ENCODE results near the gene MAMSTR.
"Not testable (repeated sequence)": the region's sequence is repeated elsewhere in the genome, so short reads cannot be mapped to it uniquely, and the experiment has no call there.

MAMSTR gene

DNA sequence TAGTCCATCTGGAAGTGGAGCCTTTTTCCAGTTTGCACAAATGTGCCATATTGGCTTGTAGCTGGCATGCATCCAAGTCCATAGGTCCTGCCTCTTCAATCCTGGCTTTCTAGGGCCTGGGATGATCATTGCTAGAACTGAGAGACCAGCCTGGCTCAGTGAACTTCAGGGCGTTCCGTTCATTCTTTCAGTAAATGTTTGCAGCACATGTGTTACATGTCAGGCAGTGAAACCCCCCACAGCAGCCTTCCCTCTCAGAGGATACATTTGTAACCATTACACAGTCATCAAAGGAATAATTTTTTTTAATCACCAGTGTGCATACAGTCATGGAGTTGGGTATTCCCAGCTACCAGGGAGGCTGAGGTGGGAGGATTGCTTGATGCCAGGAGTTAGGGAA, 14.1 kb downstream of the MAMSTR start:
- DNase-seq (ENCODE audit: extremely low read depth, low read depth), result no peak
- TF ChIP-seq, protein P1, sequence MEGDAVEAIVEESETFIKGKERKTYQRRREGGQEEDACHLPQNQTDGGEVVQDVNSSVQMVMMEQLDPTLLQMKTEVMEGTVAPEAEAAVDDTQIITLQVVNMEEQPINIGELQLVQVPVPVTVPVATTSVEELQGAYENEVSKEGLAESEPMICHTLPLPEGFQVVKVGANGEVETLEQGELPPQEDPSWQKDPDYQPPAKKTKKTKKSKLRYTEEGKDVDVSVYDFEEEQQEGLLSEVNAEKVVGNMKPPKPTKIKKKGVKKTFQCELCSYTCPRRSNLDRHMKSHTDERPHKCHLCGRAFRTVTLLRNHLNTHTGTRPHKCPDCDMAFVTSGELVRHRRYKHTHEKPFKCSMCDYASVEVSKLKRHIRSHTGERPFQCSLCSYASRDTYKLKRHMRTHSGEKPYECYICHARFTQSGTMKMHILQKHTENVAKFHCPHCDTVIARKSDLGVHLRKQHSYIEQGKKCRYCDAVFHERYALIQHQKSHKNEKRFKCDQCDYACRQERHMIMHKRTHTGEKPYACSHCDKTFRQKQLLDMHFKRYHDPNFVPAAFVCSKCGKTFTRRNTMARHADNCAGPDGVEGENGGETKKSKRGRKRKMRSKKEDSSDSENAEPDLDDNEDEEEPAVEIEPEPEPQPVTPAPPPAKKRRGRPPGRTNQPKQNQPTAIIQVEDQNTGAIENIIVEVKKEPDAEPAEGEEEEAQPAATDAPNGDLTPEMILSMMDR (IDR thresholded peaks at IDR 0.05; ENCODE audit: low read depth, low read length), result no peak

DNA sequence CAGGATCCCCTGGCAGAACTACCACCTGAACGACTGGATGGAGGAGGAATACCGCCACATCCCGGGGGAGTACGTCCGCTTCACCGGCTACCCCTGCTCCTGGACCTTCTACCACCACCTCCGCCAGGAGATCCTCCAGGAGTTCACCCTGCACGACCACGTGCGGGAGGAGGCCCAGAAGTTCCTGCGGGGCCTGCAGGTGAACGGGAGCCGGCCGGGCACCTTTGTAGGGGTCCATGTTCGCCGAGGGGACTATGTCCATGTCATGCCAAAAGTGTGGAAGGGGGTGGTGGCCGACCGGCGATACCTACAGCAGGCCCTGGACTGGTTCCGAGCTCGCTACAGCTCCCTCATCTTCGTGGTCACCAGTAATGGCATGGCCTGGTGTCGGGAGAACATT, 16.2 kb downstream of the MAMSTR start:
- TF ChIP-seq, protein P1 (IDR thresholded peaks at IDR 0.05; ENCODE audit: low read depth, low read length), result no peak
- DNase-seq (ENCODE audit: extremely low read depth, low read depth), result no peak

DNA sequence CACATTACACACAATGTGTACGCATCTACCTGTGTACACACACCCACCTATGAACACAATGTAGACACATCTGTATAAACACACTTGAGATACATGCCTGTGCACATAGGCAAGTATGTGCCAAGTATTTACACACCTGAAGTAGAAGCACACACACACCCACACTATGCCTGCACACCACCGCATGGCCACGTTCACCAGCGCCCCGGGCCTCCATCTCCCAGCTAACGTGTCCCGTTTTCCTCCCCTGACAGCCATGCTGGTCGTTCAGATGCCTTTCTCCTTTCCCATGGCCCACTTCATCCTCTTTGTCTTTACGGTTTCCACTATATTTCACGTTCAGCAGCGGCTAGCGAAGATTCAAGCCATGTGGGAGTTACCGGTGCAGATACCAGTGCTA, 16.8 kb downstream of the MAMSTR start:
- TF ChIP-seq, protein P1 (IDR thresholded peaks at IDR 0.05; ENCODE audit: low read depth, low read length), result no peak
- DNase-seq (ENCODE audit: extremely low read depth, low read depth), result no peak

DNA sequence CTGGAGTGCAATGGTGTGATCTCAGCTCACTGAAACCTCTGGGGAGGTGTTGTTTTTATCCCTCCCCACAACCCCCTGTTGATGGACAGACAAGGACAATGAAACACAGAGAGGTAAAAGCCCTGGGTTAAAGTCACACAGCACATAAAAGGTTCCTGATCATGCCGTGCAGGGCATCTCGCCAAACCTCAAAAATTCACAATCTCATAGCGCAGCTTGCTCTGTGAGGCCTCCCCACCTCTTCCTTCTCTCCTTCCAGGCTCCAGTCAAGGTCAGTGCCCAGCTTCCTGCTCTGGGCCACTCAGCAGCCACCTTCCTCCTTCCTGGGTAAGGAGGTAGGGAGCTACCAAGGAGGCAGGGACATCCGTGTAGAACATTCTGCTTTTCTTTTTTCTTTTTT, 21.5 kb downstream of the MAMSTR start:
- DNase-seq (ENCODE audit: extremely low read depth, low read depth), result no peak
- TF ChIP-seq, protein P1 (IDR thresholded peaks at IDR 0.05; ENCODE audit: low read depth, low read length), result no peak

DNA sequence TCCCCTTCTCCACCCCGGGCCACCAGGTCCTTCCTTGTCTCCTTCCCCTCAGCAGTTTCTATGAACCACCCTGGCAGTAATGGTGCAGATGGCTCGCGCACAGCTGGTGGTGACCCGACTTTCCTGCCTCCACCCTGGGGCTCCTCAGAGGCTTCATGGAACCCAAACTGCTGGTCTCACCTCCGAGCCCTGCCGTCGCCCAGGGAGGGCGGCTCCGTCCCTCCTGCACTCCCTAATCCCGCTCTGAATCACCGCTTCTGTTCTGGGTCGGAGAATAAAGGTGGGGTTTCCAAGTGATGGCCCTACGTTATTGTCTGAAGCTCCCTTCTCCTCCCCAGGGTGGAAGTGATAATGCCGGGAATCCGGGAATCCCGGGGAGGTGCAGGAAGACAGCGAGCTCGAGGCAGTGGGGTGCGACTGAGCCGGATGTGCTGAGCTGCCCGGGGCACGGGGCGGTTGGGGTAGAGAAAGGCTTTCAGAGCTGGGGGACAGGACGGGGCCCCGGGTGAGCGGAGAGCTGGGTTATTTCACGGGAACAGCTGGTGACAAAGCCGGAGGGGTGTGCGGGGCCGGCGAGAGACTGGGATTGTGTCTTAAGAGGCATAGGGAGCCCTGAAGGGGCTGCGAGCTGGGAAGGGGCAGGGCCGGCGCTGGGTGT, 23.0 kb downstream of the MAMSTR start:
- no peak for DNase-seq (ENCODE audit: extremely low read depth, low read depth)
- TF ChIP-seq, protein P1 (IDR thresholded peaks at IDR 0.05; ENCODE audit: low read depth, low read length), result no peak

DNA sequence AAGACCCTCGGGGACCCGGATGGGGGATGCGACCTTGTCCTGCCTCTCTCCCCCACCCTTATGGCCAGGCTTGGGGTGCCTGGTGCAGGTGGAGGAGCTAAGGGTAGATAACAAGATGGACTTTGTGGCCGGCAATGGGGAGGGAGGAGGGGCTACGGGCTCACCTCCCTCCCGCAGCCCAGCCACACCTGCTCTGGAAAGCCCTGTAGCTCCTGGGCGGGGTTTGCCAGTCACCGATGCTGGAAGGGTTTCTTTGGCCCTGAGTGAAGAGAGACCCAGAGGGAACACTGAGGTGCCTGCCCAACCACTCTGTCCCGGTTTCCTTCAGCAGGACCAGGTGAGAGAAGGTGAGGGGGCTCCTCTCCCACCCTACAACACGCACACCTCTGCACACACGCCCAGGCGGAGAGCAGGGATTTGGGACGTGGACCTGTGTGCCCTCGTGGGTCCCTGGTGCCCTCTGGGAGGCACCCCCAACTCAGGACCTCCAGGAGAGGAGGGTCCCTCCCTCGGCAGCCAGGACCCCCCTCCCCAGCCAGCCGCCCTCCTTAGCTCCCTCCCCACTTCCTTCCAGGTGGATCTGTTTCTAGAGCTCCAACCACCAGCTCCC, 23.7 kb downstream of the MAMSTR start, which contains the start of gene FUT2:
Gene FUT2 (plus strand): TSS at position 229 of the 610 bp plus-strand sequence. CDS start 6,986 bp downstream, outside the sequence.
- DNase-seq (ENCODE audit: extremely low read depth, low read depth), result no peak

DNA sequence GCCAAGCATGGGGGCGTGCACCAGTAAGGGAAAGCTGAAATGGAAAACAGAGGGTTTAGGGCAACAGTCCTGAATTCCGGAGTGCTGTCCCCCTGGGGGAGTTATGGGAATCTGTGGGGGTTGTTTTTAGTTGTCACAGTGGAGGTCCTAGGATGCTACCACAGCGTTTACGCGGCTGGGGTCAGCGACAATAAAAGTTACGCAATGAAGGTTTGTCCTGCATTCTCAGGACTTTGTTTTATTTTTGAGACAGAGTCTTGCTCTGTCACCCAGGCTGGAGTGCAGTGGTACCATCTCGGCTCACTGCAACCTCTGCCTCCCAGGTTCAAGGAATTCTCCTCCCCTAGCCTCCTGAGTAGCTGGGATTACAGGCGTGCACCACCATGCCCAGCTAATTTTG, 25.9 kb downstream of the MAMSTR start:
- not testable (repeated sequence) for DNase-seq (ENCODE audit: extremely low read depth, low read depth)

More for the DNA sequence above, 23.7 kb downstream of the MAMSTR start, which contains the start of gene FUT2:
- TF ChIP-seq, protein P1 (IDR thresholded peaks at IDR 0.05; ENCODE audit: low read depth, low read length), result no peak

Data from AG09319 (cell line).